AG04450 (cell line): ENCODE results near the gene PPIA. TPM values are rescaled to one million over a fixed set of nuclear protein-coding genes. Genes with fewer than 3 reads are reported as not detected.
"Not testable (repeated sequence)": the region's sequence is repeated elsewhere in the genome, so short reads cannot be mapped to it uniquely, and the experiment has no call there.

ENCODE experiments used
- CTCF ChIA-PET: fragments of 300-600, 350-600 bp; formaldehyde crosslinking; extraction: SDS; loops from one replicate; lab custom pipeline; 2022; ENCODE audit warnings: antibody characterized with exemption, inconsistent platforms; lab: Charles Lee
- POLR2A ChIA-PET: fragments of 350-600 bp; formaldehyde crosslinking; extraction: SDS; loops from one replicate; lab custom pipeline; 2021; ENCODE audit warnings: antibody characterized with exemption, inconsistent platforms; lab: Yijun Ruan, JAX
- DNase-seq: peaks from one replicate; pipeline ENCODE4 v3.0.0-alpha.2; 2011; ENCODE audit warnings: low read depth, low spot score
- H3K27ac ChIP-seq: one replicate; pipeline ENCODE4 v1.5.1; 2012; ENCODE audit warnings: low read depth, low read length, control low read depth
- H3K27me3 ChIP-seq: one replicate; pipeline ENCODE4 v1.6.0; 2012; ENCODE audit warnings: low read length; ENCODE audit not compliant: control insufficient read depth, insufficient read depth
- H3K4me3 ChIP-seq: 2 replicates; pipeline ENCODE4 v1.5.1; 2011; ENCODE audit warnings: mild to moderate bottlenecking, low read depth, low read length, control low read depth
- H3K9me3 ChIP-seq: 2 replicates; pipeline ENCODE4 v1.5.1; 2012; ENCODE audit warnings: low read length; ENCODE audit not compliant: control insufficient read depth, insufficient read depth
- CTCF ChIP-seq: IDR thresholded peaks from 2 replicates; pipeline ENCODE4 v1.5.1; 2011; ENCODE audit warnings: low read depth, low read length, control low read depth, inconsistent platforms
- polyA plus RNA-seq: library from polyadenylated mRNA; depleted of rRNA; stranded (reverse); fragments of >200 nt; gene quantifications from 2 replicates; pipeline ENCODE4 v1.2.3, GENCODE V29; 2011

PPIA gene
- polyA plus RNA-seq, 1 experiment = 5,100 TPM

GRCh38 chr7:44775383-44776107 lies 20.9 kb upstream of the PPIA start:
- Histone ChIP-seq H3K27ac (no peak overlapping the region), H3K9me3 (no peaks in the 10 kb centered on the region), H3K4me3 (no peak overlapping the region), H3K27me3 (no peaks in the 10 kb centered on the region)
- DNase-seq = no peak
- no peak for TF ChIP-seq CTCF
- ChIA-PET CTCF (no interaction called here), POLR2A (no interaction called here)

GRCh38 chr7:44776211-44776610 lies 20.3 kb upstream of the PPIA start:
- ChIA-PET CTCF (no interaction called here), POLR2A (no interaction called here)
- Histone ChIP-seq H3K4me3 (no peak overlapping the region), H3K27ac (no peak overlapping the region), H3K27me3 (no peaks in the 10 kb centered on the region), H3K9me3 (no peaks in the 10 kb centered on the region)
- TF ChIP-seq CTCF = no peak
- no peak for DNase-seq

GRCh38 chr7:44782460-44782859 lies 14.0 kb upstream of the PPIA start:
- POLR2A ChIA-PET = interaction anchor here (0.6 kb wide), 3 partner anchors 10 to 208 kb away, joined by 3 to 4 read pairs (median 4); no protein-coding TSS in a partner anchor
- no peak for DNase-seq
- peaks cover 13% of the 10 kb centered on the region for H3K9me3 ChIP-seq
- H3K27me3 ChIP-seq = peaks cover 6% of the 10 kb centered on the region
- TF ChIP-seq CTCF = no peak
- no peak overlapping the region for H3K4me3 ChIP-seq
- CTCF ChIA-PET = no interaction called here
- no peak overlapping the region for H3K27ac ChIP-seq

GRCh38 chr7:44783407-44783806 lies 13.1 kb upstream of the PPIA start:
- CTCF ChIA-PET = no interaction called here
- no peak for TF ChIP-seq CTCF
- Histone ChIP-seq H3K27ac (no peak overlapping the region), H3K9me3 (peaks cover 13% of the 10 kb centered on the region), H3K27me3 (peaks cover 6% of the 10 kb centered on the region), H3K4me3 (no peak overlapping the region)
- DNase-seq = no peak
- POLR2A ChIA-PET = interaction anchor here (0.7 kb wide), 1 partner anchor 620 kb away, joined by 9 read pairs; no protein-coding TSS in a partner anchor

GRCh38 chr7:44784364-44784763 lies 12.1 kb upstream of the PPIA start:
- no peak for TF ChIP-seq CTCF
- H3K4me3 ChIP-seq = no peak overlapping the region
- DNase-seq = no peak
- CTCF ChIA-PET = no interaction called here
- no peak overlapping the region for H3K27ac ChIP-seq
- peaks cover 6% of the 10 kb centered on the region for H3K27me3 ChIP-seq
- POLR2A ChIA-PET = interaction anchor here (0.5 kb wide), 1 partner anchor 47 kb away, joined by 3 read pairs; no protein-coding TSS in a partner anchor
- peaks cover 13% of the 10 kb centered on the region for H3K9me3 ChIP-seq

GRCh38 chr7:44785218-44785617 lies 11.3 kb upstream of the PPIA start:
- CTCF ChIA-PET, H3K27me3 ChIP-seq, H3K27ac ChIP-seq, H3K4me3 ChIP-seq, DNase-seq: not testable (repeated sequence)
- POLR2A ChIA-PET = interaction anchor here (0.6 kb wide), 1 partner anchor 12 kb away, joined by 3 read pairs; no protein-coding TSS in a partner anchor
- peaks cover 13% of the 10 kb centered on the region for H3K9me3 ChIP-seq
